ENCODE data around the gene HS3ST3B1.

GRCh38 chr17:14334919-14335318 lies 34.0 kb downstream of the HS3ST3B1 start:
- TF ChIP-seq CTCF (conservative IDR thresholded peaks at IDR 0.05), result no peak
- TF ChIP-seq ZFX (IDR thresholded peaks at IDR 0.05), result no peak

Data from C4-2B (cell line).